WTC11 (cell line): Measurements from ENCODE around the gene SAE1. TPM values are rescaled to one million over a fixed set of nuclear protein-coding genes. Genes with fewer than 3 reads are reported as not detected.
A peak's percentile ranks its signal among the peaks of the same experiment; 100 is the strongest.

Experiments
- ATAC-seq: fragments of 200-7000 bp; cut with Tn5 transposase; 2 replicates; pipeline ENCODE4 v1.10.0; 2021; ENCODE audit warnings: mild to moderate bottlenecking, moderate library complexity
- CTCF ChIA-PET: fragments of 300-600 bp; sonication (Branson Sonifier 250); formaldehyde crosslinking; loops from one replicate; lab custom pipeline; 2021; ENCODE audit warnings: antibody characterized with exemption; lab: Charles Lee
- POLR2A ChIA-PET: fragments of 350-600 bp; sonication (Branson Sonifier 250); formaldehyde crosslinking; loops from one replicate; lab custom pipeline; 2021; ENCODE audit warnings: antibody characterized with exemption; lab: Charles Lee
- DNase-seq: peaks from one replicate; pipeline ENCODE4 v3.0.0; 2021; ENCODE audit warnings: low spot score
- H3K27ac Mint-ChIP-seq: 2 replicates; pipeline ENCODE4 v1.8.0; 2021; ENCODE audit warnings: mixed read lengths
- H3K27me3 Mint-ChIP-seq: 2 replicates; pipeline ENCODE4 v1.8.0; 2021; ENCODE audit warnings: low read depth, mild to moderate bottlenecking, moderate library complexity, mixed read lengths
- H3K36me3 Mint-ChIP-seq: 2 replicates; pipeline ENCODE4 v1.8.0; 2021; ENCODE audit warnings: mixed read lengths
- H3K4me1 Mint-ChIP-seq: 2 replicates; pipeline ENCODE4 v1.8.0; 2022; ENCODE audit warnings: mixed read lengths
- H3K4me3 Mint-ChIP-seq: 2 replicates; pipeline ENCODE4 v1.8.0; 2021; ENCODE audit warnings: mild to moderate bottlenecking, moderate library complexity, mixed read lengths
- H3K9me3 Mint-ChIP-seq: 2 replicates; pipeline ENCODE4 v1.8.0; 2021; ENCODE audit warnings: mixed read lengths
- AR ChIP-seq: fragments of 250-450 bp; sonication (Bioruptor Pico); IDR thresholded peaks from 2 replicates; pipeline ENCODE4 v1.9.0; 2021; ENCODE audit warnings: mild to moderate bottlenecking
- ATF6 ChIP-seq: sonication (generic); formaldehyde crosslinking; IDR thresholded peaks from 2 replicates; pipeline ENCODE4 v1.8.1; 2023; ENCODE audit warnings: mild to moderate bottlenecking, missing genetic modification reagents
- CDX4 ChIP-seq: fragments of 250-450 bp; sonication (Bioruptor Pico); IDR thresholded peaks from 2 replicates; pipeline ENCODE4 v1.9.0; 2021; ENCODE audit warnings: moderate library complexity, mild to moderate bottlenecking, inconsistent platforms, borderline replicate concordance
- E2F1 ChIP-seq: sonication (generic); formaldehyde crosslinking; IDR thresholded peaks from 2 replicates; pipeline ENCODE4 v1.8.0; 2022; ENCODE audit warnings: mild to moderate bottlenecking, missing genetic modification reagents
- ELF4 ChIP-seq: sonication (generic); formaldehyde crosslinking; IDR thresholded peaks from 2 replicates; pipeline ENCODE4 v1.8.1; 2022; ENCODE audit warnings: low read depth, mild to moderate bottlenecking, moderate library complexity, missing genetic modification reagents
- ERG ChIP-seq: fragments of 250-450 bp; sonication (Bioruptor Pico); IDR thresholded peaks from 2 replicates; pipeline ENCODE4 v1.8.0; 2021; ENCODE audit warnings: mild to moderate bottlenecking
- FOXK1 ChIP-seq: sonication (generic); formaldehyde crosslinking; IDR thresholded peaks from 2 replicates; pipeline ENCODE4 v1.8.0; 2022; ENCODE audit warnings: mild to moderate bottlenecking, moderate library complexity, missing genetic modification reagents
- FOXP1 ChIP-seq: sonication (generic); formaldehyde crosslinking; IDR thresholded peaks from 2 replicates; pipeline ENCODE4 v1.8.0; 2022; ENCODE audit warnings: missing genetic modification reagents, mild to moderate bottlenecking, moderate library complexity, borderline replicate concordance
- GTF2I ChIP-seq: fragments of 250-450 bp; sonication (Bioruptor Pico); conservative IDR thresholded peaks from 2 replicates; pipeline ENCODE4 v1.4.0; 2021; ENCODE audit warnings: mild to moderate bottlenecking
- MAX ChIP-seq: sonication (generic); formaldehyde crosslinking; IDR thresholded peaks from 2 replicates; pipeline ENCODE4 v1.8.0; 2022; ENCODE audit warnings: mild to moderate bottlenecking, missing genetic modification reagents
- NFE2L1 ChIP-seq: sonication (generic); formaldehyde crosslinking; IDR thresholded peaks from 2 replicates; pipeline ENCODE4 v1.8.1; 2023; ENCODE audit warnings: missing genetic modification reagents
- NR2C2 ChIP-seq: sonication (generic); formaldehyde crosslinking; IDR thresholded peaks from 2 replicates; pipeline ENCODE4 v1.8.0; 2022; ENCODE audit warnings: mild to moderate bottlenecking, missing genetic modification reagents
- OVOL2 ChIP-seq: fragments of 250-450 bp; sonication (Bioruptor Pico); IDR thresholded peaks from 2 replicates; pipeline ENCODE4 v1.9.0; 2021; ENCODE audit warnings: mild to moderate bottlenecking, borderline replicate concordance
- SMAD3 ChIP-seq: sonication (generic); formaldehyde crosslinking; IDR thresholded peaks from 2 replicates; pipeline ENCODE4 v1.8.0; 2022; ENCODE audit warnings: missing genetic modification reagents, mild to moderate bottlenecking, borderline replicate concordance
- SMAD4 ChIP-seq: sonication (generic); formaldehyde crosslinking; IDR thresholded peaks from 2 replicates; pipeline ENCODE4 v1.8.0; 2022; ENCODE audit warnings: mild to moderate bottlenecking, missing genetic modification reagents
- SOX15 ChIP-seq: fragments of 250-450 bp; sonication (Bioruptor Pico); IDR thresholded peaks from 2 replicates; pipeline ENCODE4 v1.9.0; 2021; ENCODE audit warnings: mild to moderate bottlenecking
- TP53 ChIP-seq: sonication (generic); formaldehyde crosslinking; IDR thresholded peaks from 2 replicates; pipeline ENCODE4 v1.8.1; 2023; ENCODE audit warnings: mild to moderate bottlenecking, missing genetic modification reagents
- USF2 ChIP-seq: sonication (generic); formaldehyde crosslinking; IDR thresholded peaks from 2 replicates; pipeline ENCODE4 v1.8.1; 2023; ENCODE audit warnings: mild to moderate bottlenecking, missing genetic modification reagents, moderate library complexity
- total RNA-seq: library from RNA; stranded (reverse); gene quantifications from 3 replicates; pipeline ENCODE4 v1.2.3, GENCODE V29; 2021

SAE1 gene
- total RNA-seq, 1 experiment from 2014 or later, result 224 TPM

GRCh38 chr19:47203254-47203653, 72.6 kb downstream of the SAE1 start:
- Mint-ChIP-seq H3K9me3 (no peaks in the 10 kb centered on the region), H3K36me3 (peaks cover 59% of the 10 kb centered on the region), H3K27ac (peak overlapping the region; percentile 93), H3K27me3 (no peaks in the 10 kb centered on the region), H3K4me1 (no peaks in the 10 kb centered on the region), H3K4me3 (no peak overlapping the region)
- POLR2A ChIA-PET, result no interaction called here
- DNase-seq, result no peak
- no peak for ATAC-seq
- CTCF ChIA-PET, result interaction anchor here (3.6 kb wide), 1 partner anchor 41 kb away, joined by 12 read pairs; no protein-coding TSS in a partner anchor
- TF ChIP-seq CDX4 (no peak), MAX (CRISPR knock-in tag) (no peak), ATF6 (CRISPR knock-in tag) (no peak), ERG (CRISPR knock-in tag) (no peak), SMAD3 (CRISPR knock-in tag) (no peak), USF2 (CRISPR knock-in tag) (no peak), TP53 (CRISPR knock-in tag) (no peak), SOX15 (CRISPR knock-in tag) (no peak), SMAD4 (no peak), GTF2I (no peak), AR (CRISPR knock-in tag) (no peak), E2F1 (CRISPR knock-in tag) (no peak), OVOL2 (CRISPR knock-in tag) (no peak), NFE2L1 (CRISPR knock-in tag) (no peak), FOXP1 (CRISPR knock-in tag) (no peak), ELF4 (CRISPR knock-in tag) (no peak), FOXK1 (CRISPR knock-in tag) (no peak), NR2C2 (CRISPR knock-in tag) (no peak)
